Activated CD8-positive, alpha-beta memory T cell treated with anti-CD3 and anti-CD28 coated beads, Interleukin-2, amount 50 U/mL, for 1 hour (primary cell): ENCODE data around the gene ODC1.

Experiments
- DNase-seq: peaks from one replicate; pipeline ENCODE4 v3.0.0-alpha.2; 2020; ENCODE audit errors: extremely low read depth

Gene ODC1

GRCh38 chr2:10415048-10415447, 33.1 kb downstream of the ODC1 start:
- DNase-seq = no peak

GRCh38 chr2:10414591-10414990, 33.5 kb downstream of the ODC1 start:
- no peak for DNase-seq

GRCh38 chr2:10413991-10414451, 34.1 kb downstream of the ODC1 start:
- no peak for DNase-seq

- no peak for DNase-seq
Observed at GRCh38 chr2:10413503-10413902, 34.6 kb downstream of the ODC1 start.

- DNase-seq = no peak
Observed at GRCh38 chr2:10412380-10412779, 35.7 kb downstream of the ODC1 start.

- DNase-seq = no peak
Observed at GRCh38 chr2:10411557-10411956, 36.6 kb downstream of the ODC1 start.

GRCh38 chr2:10410823-10411437, 37.2 kb downstream of the ODC1 start:
- DNase-seq = no peak

- DNase-seq = no peak
Observed at GRCh38 chr2:10410001-10410822, 37.9 kb downstream of the ODC1 start.

GRCh38 chr2:10408649-10409579, 39.2 kb downstream of the ODC1 start:
- DNase-seq = peak; percentile 43

- peak; percentile 30 for DNase-seq
Observed at GRCh38 chr2:10407841-10408648, 40.1 kb downstream of the ODC1 start.

- no peak for DNase-seq
Observed at GRCh38 chr2:10407432-10407831, 40.7 kb downstream of the ODC1 start.

- no peak for DNase-seq
Observed at GRCh38 chr2:10406491-10407188, 41.5 kb downstream of the ODC1 start.

GRCh38 chr2:10406016-10406415, 42.1 kb downstream of the ODC1 start:
- DNase-seq = no peak

- no peak for DNase-seq
Observed at GRCh38 chr2:10405448-10405847, 42.7 kb downstream of the ODC1 start.

- DNase-seq = no peak
Observed at GRCh38 chr2:10404324-10405143, 43.6 kb downstream of the ODC1 start.

- DNase-seq = no peak
Observed at GRCh38 chr2:10402653-10403215, 45.4 kb downstream of the ODC1 start.

- no peak for DNase-seq
Observed at GRCh38 chr2:10402062-10402585, 46.0 kb downstream of the ODC1 start.

- DNase-seq = no peak
Observed at GRCh38 chr2:10400978-10401951, 46.9 kb downstream of the ODC1 start.
